Stimulated activated CD8-positive, alpha-beta memory T cell treated with anti-CD3 and anti-CD28 coated beads, Interleukin-15, amount 100 ng/mL, for 48 hours (primary cell): ENCODE results near the gene SDCBP2.
A peak's percentile ranks its signal among the peaks of the same experiment; 100 is the strongest.
"Not testable (repeated sequence)": the region's sequence is repeated elsewhere in the genome, so short reads cannot be mapped to it uniquely, and the experiment has no call there.

Experiments used
- DNase-seq, 2 donors: peaks; one replicate each; pipeline ENCODE4 v3.0.0-alpha.2; 2020; ENCODE audit warnings: low read depth in 2 of 2

SDCBP2 gene

GRCh38 chr20:1360094-1360846 lies 31.3 kb upstream of the SDCBP2 start:
- DNase-seq, result no peak

- DNase-seq, result peak in 1 of 2 donors; percentile 22
These were observed 29.2 kb upstream of the SDCBP2 start for GRCh38 chr20:1357921-1358671.

- no peak for DNase-seq
These were observed 25.0 kb upstream of the SDCBP2 start for GRCh38 chr20:1353956-1354355.

GRCh38 chr20:1346315-1346969 lies 17.5 kb upstream of the SDCBP2 start:
- DNase-seq, result no peak

- DNase-seq, result no peak
These were observed 16.8 kb upstream of the SDCBP2 start for GRCh38 chr20:1345756-1346093.

DNA sequence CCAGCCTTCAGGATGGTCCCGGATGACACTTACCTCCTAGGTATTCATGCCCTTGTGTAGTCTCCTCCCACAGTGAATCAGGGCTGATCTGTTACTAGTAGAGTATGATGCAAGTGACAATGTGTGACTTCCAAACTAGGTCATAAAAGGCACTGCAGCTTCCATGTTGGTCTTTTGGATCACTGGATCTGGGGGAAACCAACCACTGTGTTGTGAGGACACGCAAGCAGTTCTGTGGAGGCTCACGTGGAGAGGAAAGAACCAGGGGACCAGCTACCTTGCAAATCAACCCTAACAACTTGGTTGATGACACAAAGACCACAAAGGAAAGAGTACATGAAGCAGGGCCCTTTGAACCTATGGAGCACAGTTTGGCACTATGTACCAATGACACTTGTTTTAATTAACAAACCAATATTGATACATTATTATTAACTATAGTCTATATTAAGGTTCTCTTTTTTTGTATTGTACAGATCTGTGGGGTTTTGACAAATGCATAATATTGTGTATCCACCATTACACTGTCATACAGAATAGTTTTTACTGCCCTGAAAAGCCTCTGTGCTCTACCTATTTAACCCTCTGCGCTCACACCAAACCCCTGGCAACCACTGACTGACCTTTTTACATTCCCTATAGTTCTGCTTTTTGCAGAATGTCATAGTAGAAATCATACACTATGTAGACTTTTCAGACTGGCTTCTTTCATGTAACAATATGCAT lies 16.3 kb upstream of the SDCBP2 start:
- DNase-seq, result no peak

- not testable (repeated sequence) for DNase-seq
These were observed 14.6 kb upstream of the SDCBP2 start for GRCh38 chr20:1343446-1344124.

DNA sequence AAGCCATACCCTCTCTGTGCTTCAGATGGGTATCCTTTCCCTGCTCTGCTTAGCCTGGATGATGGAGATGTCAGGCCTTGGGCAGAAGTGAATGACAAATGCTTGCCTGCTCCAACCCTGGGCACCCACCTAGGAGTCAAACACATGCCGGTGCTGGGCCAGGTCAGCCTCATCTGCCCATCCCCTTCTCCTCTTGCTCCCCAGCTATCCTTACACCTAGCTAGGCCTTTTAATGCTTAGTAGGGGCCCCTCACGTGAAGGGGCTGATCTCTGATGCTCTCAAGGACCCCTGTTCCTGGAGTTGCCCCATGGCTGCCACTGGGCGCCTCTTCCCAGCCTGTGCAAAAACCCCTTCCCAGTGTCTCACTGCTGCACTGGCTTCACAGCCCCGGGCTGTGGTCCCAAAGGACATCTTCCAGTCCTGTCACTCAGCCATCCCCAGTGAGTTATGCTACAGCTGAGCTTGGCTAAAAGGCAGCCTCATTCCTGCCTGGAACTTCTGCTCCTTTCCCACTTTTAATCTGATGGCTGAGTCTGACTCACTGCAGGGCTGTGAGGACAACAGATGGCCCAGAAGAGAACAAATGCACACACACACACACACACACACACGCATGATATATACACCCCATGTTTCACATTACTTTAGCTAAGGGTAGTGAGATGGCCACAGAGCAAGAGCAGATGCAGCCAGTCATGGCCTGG lies 12.8 kb upstream of the SDCBP2 start:
- DNase-seq, result no peak

GRCh38 chr20:1338801-1339200 lies 9.9 kb upstream of the SDCBP2 start:
- DNase-seq, result no peak

DNA sequence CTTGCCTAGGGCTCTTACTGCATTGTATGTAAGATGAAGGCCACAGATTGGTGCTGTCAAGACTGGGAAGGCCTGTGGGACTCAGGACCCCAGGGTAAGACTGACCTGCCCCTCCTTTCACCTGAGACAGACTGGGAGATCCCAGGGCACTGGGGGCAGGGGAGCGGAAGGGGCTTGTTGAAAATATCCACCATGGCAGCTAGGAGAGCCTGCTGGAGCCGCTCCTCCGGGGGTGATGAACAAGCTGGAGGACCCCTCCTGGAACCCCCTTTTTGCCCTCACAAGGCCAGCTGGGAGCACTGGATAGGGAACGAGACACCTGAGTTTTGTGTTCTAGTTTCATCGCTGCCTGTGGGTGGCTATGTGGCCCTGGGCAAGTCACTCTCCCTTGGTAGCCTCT lies 9.2 kb upstream of the SDCBP2 start:
- DNase-seq, result no peak

DNA sequence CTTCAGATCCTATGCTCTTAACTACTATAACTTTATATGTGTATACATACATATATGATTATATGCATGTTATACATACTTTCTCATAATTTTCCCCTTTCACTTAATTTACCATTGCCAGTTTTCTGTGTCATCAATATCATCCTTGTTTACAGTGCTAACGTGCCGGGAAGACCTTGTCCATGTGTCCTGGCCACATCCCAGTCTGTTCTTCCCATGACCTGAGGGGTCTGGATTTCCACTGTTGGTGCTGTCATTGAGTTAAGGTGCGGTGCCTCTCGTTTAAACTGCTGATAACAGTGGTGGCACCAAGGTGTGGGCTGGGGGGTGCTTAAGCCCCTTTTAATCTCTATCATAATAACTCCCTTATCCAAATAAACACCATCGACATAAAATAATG lies 8.5 kb upstream of the SDCBP2 start:
- no peak for DNase-seq

GRCh38 chr20:1336699-1337367 lies 7.9 kb upstream of the SDCBP2 start:
- DNase-seq, result no peak

- DNase-seq, result no peak
These were observed 7.2 kb upstream of the SDCBP2 start for GRCh38 chr20:1335961-1336698.

- no peak for DNase-seq
These were observed 5.8 kb upstream of the SDCBP2 start for GRCh38 chr20:1334761-1335160.

GRCh38 chr20:1334370-1334731 lies 5.4 kb upstream of the SDCBP2 start:
- no peak for DNase-seq

- DNase-seq, result no peak
These were observed 4.8 kb upstream of the SDCBP2 start for GRCh38 chr20:1333462-1334369.

- DNase-seq, result no peak
These were observed 3.9 kb upstream of the SDCBP2 start for GRCh38 chr20:1332749-1333300.

GRCh38 chr20:1331801-1332453 lies 3.0 kb upstream of the SDCBP2 start:
- DNase-seq, result no peak
